Karpas-422 (cell line): ENCODE measurements around the gene DISC1. TPM values are rescaled to one million over a fixed set of nuclear protein-coding genes. Genes with fewer than 3 reads are reported as not detected.
A peak's percentile ranks its signal among the peaks of the same experiment; 100 is the strongest.

Source experiments
- DNase-seq: peaks from one replicate; pipeline ENCODE4 v3.0.0-alpha.2; 2015
- H2AFZ ChIP-seq: fragments of 200-600 bp; sonication (generic); 2 replicates; pipeline ENCODE4 v1.6.1; 2014; ENCODE audit warnings: antibody characterized with exemption, low read length, mixed read lengths
- H3K27ac ChIP-seq: fragments of 200-600 bp; sonication (generic); 2 replicates; pipeline ENCODE4 v1.5.1; 2014; ENCODE audit warnings: mild to moderate bottlenecking, low read length, moderate library complexity
- H3K27me3 ChIP-seq: fragments of 200-600 bp; sonication (generic); 2 replicates; pipeline ENCODE4 v1.6.1; 2014; ENCODE audit warnings: low read length, mixed read lengths
- H3K36me3 ChIP-seq: fragments of 200-600 bp; sonication (generic); 2 replicates; pipeline ENCODE4 v1.6.1; 2014; ENCODE audit warnings: low read length, mixed read lengths; ENCODE audit not compliant: insufficient read depth
- H3K4me1 ChIP-seq: fragments of 200-600 bp; sonication (generic); 2 replicates; pipeline ENCODE4 v1.6.1; 2014; ENCODE audit warnings: mild to moderate bottlenecking, low read length, mixed read lengths
- H3K4me2 ChIP-seq: fragments of 200-600 bp; sonication (generic); 2 replicates; pipeline ENCODE4 v1.6.1; 2014; ENCODE audit warnings: low read length, low read depth, mild to moderate bottlenecking; ENCODE audit not compliant: poor library complexity, severe bottlenecking
- H3K4me3 ChIP-seq: fragments of 200-600 bp; sonication (generic); 2 replicates; pipeline ENCODE4 v1.5.1; 2014; ENCODE audit warnings: mild to moderate bottlenecking, antibody characterized with exemption, low read length, mixed read lengths
- H3K79me2 ChIP-seq: fragments of 200-600 bp; sonication (generic); 2 replicates; pipeline ENCODE4 v1.6.1; 2014; ENCODE audit warnings: mild to moderate bottlenecking, low read length, mixed read lengths
- H3K9ac ChIP-seq: fragments of 200-600 bp; sonication (generic); 2 replicates; pipeline ENCODE4 v1.6.0; 2014; ENCODE audit warnings: low read length
- H3K9me2 ChIP-seq: fragments of 200-600 bp; sonication (generic), shearing (Covaris generic); replicated peaks from 2 replicates; pipeline ENCODE4 v1.6.0; 2014; ENCODE audit warnings: mild to moderate bottlenecking, low read length, moderate library complexity; ENCODE audit not compliant: insufficient read depth
- H3K9me3 ChIP-seq: fragments of 300-700, 200-600 bp; sonication (generic); 2 replicates; pipeline ENCODE4 v1.6.1; 2014; ENCODE audit warnings: low read length, mixed read lengths
- H4K20me1 ChIP-seq: fragments of 200-600 bp; sonication (generic); 2 replicates; pipeline ENCODE4 v1.6.1; 2014; ENCODE audit warnings: mild to moderate bottlenecking, antibody characterized with exemption, low read length, low read depth; ENCODE audit not compliant: insufficient read depth
- total RNA-seq: library from RNA; depleted of rRNA; stranded (reverse); fragments of >200 nt; shearing (Covaris generic); gene quantifications from 2 replicates; pipeline ENCODE4 v1.2.3, GENCODE V29; 2014; ENCODE audit warnings: low replicate concordance

The DISC1 gene
- total RNA-seq, 1 experiment from 2014 or later = 6.4 TPM

DNA sequence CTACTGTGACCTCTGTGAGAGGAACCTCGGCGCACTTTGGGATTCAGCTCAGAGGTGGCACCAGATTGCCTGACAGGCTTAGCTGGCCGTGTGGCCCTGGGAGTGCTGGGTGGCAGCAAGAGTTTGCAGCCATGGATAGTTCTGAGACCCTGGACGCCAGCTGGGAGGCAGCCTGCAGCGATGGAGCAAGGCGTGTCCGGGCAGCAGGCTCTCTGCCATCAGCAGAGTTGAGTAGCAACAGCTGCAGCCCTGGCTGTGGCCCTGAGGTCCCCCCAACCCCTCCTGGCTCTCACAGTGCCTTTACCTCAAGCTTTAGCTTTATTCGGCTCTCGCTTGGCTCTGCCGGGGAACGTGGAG is 67.5 kb downstream of the DISC1 start:
- Histone ChIP-seq H3K9me3 (no peaks in the 10 kb centered on the region), H2AFZ (no peak overlapping the region), H3K27ac (no peak overlapping the region), H3K4me1 (no peaks in the 10 kb centered on the region), H3K79me2 (no peaks in the 10 kb centered on the region), H3K9ac (no peak overlapping the region), H3K27me3 (no peaks in the 10 kb centered on the region), H3K4me2 (no peak overlapping the region), H3K36me3 (no peaks in the 10 kb centered on the region), H3K4me3 (no peak overlapping the region), H3K9me2 (no peaks in the 10 kb centered on the region), H4K20me1 (peaks cover 9% of the 10 kb centered on the region)
- no peak for DNase-seq

DNA sequence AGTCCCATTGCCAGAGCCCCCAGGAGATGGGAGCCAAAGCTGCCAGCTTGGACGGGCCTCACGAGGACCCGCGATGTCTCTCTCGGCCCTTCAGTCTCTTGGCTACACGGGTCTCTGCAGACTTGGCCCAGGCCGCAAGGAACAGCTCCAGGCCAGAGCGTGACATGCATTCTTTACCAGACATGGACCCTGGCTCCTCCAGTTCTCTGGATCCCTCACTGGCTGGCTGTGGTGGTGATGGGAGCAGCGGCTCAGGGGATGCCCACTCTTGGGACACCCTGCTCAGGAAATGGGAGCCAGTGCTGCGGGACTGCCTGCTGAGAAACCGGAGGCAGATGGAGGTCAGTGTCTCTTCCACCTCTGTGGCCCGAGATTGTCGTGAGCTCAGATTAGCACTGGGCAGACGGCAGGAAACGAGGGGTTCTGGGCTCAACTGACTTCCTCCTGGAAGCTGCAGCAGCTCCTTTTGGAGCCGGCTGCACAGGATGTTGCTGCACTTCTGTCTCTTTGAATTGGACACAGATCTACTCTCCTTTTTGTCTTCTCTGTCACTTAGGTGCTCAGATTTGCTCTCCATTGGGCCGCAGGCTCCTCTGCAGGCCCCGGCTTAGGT is 68.0 kb downstream of the DISC1 start:
- no peak overlapping the region for H3K9ac ChIP-seq
- no peak overlapping the region for H3K27ac ChIP-seq
- H3K36me3 ChIP-seq = no peaks in the 10 kb centered on the region
- H3K9me3 ChIP-seq = no peaks in the 10 kb centered on the region
- no peak for DNase-seq
- H3K9me2 ChIP-seq = no peaks in the 10 kb centered on the region
- no peak overlapping the region for H2AFZ ChIP-seq
- no peaks in the 10 kb centered on the region for H3K4me1 ChIP-seq
- H3K4me3 ChIP-seq = no peak overlapping the region
- H3K4me2 ChIP-seq = no peak overlapping the region
- no peaks in the 10 kb centered on the region for H3K79me2 ChIP-seq
- H3K27me3 ChIP-seq = no peaks in the 10 kb centered on the region
- H4K20me1 ChIP-seq = peaks cover 9% of the 10 kb centered on the region

DNA sequence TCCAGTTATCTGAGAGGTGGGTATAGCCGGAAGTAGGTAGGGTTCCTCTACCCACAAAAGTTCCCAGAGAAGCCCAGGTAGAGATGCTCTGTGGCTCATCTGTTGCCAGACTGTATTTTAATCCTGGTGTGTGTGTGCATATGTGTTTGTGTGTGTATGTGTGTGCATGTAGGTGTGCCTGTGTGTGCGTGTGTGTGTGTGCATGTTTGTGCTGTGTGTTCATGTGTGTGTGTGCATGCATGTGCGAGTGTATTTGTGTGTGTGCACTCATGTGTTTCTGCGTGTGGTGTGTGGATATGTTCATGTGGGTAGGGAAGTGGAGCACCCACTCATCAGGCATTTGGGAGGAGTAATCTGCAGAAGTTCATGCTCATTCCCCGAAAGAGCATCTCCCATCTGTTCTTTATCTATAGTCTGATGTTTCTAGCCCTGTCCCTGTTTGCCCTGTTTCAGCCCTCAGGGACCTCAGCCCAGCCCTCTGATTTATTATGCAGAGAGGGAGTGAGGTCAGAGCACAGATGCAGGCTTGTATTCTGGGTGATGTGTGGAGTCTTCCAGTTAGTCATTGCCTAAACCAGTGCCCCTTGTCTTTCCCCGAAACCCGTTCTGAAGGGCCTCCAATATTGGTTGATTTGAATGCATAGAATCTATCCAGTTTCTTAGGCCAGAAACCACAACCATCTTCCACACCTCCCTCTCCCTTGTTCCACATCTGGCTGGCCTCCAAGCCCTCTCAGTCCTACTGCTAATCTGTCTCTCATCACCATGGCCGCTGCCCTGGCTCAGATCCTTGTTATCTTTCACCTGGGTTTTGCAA is 69.1 kb downstream of the DISC1 start:
- Histone ChIP-seq H3K9me3 (no peaks in the 10 kb centered on the region), H3K27me3 (no peaks in the 10 kb centered on the region), H4K20me1 (peaks cover 9% of the 10 kb centered on the region), H3K9me2 (no peaks in the 10 kb centered on the region), H3K27ac (no peak overlapping the region), H3K9ac (no peak overlapping the region), H3K4me3 (no peak overlapping the region), H3K79me2 (no peaks in the 10 kb centered on the region), H3K36me3 (no peaks in the 10 kb centered on the region), H3K4me1 (no peaks in the 10 kb centered on the region), H3K4me2 (no peak overlapping the region), H2AFZ (no peak overlapping the region)
- no peak for DNase-seq

DNA sequence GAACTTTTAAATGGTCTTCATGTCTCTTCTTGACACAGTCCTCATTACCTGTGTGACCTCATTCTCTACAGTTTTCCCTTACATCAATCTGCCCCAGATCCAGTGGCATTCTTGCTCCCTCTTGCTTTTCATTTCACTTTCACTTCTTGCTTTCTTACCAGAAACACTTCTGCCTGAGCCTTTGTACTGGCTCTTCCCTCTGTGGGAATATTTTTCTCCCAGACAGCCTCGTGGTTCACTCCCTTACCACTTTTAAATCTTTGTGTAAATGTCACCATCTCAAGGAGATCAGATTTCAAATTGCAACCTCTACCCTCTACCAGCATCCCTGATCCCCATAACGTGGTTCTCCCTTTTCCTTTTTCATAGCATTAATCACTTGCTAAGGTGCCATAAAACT is 73.2 kb downstream of the DISC1 start:
- Histone ChIP-seq H3K9me2 (no peaks in the 10 kb centered on the region), H4K20me1 (no peaks in the 10 kb centered on the region), H2AFZ (no peak overlapping the region), H3K27me3 (no peaks in the 10 kb centered on the region), H3K27ac (no peak overlapping the region), H3K9me3 (no peaks in the 10 kb centered on the region), H3K4me3 (no peak overlapping the region), H3K9ac (no peak overlapping the region), H3K4me1 (no peaks in the 10 kb centered on the region), H3K4me2 (peak overlapping the region; percentile 32), H3K79me2 (no peaks in the 10 kb centered on the region), H3K36me3 (no peaks in the 10 kb centered on the region)
- no peak for DNase-seq

DNA sequence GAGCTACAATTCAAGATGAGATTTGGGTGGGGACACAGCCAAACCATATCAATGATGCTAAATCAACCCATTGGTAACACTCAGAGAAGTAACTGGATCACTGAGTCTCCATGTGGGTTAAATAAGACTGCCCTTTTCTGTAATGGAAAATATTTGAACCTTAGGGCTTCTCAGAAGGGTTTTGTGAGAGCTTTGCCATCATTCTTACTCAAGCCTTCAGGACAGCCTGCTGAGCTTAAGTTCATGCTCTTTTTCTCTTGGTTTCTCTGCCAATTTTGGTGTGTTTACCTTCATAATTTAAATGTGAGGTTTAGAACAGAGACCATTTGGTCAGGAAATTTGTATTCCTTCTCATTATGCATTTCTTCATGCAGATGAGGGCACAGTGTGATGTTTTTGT is 74.7 kb downstream of the DISC1 start:
- no peaks in the 10 kb centered on the region for H3K36me3 ChIP-seq
- H3K9me2 ChIP-seq = no peaks in the 10 kb centered on the region
- no peaks in the 10 kb centered on the region for H3K9me3 ChIP-seq
- H3K27ac ChIP-seq = no peak overlapping the region
- H3K9ac ChIP-seq = no peak overlapping the region
- H3K79me2 ChIP-seq = no peaks in the 10 kb centered on the region
- DNase-seq = no peak
- H3K4me1 ChIP-seq = no peaks in the 10 kb centered on the region
- no peak overlapping the region for H3K4me2 ChIP-seq
- no peaks in the 10 kb centered on the region for H4K20me1 ChIP-seq
- no peaks in the 10 kb centered on the region for H3K27me3 ChIP-seq
- H3K4me3 ChIP-seq = no peak overlapping the region
- H2AFZ ChIP-seq = no peak overlapping the region

DNA sequence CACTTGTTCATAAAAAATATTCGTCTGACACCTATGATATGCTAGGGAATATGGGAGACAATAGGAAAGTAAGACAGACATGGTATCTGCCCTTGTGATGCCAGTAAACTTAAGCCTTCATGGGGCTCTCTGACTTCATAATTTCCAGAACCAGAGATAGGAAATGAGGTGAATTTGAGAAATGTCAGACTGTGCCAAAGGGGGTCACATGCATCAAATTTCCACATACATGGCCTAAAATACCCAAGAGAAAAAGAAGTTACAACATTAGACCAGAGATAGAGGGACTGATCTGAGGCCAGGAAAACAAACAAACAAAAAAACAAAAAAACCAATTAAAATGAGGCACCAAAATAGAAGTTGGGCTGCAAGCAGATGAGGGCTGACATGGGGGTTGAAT is 75.7 kb downstream of the DISC1 start:
- DNase-seq = no peak
- Histone ChIP-seq H3K4me1 (no peaks in the 10 kb centered on the region), H3K4me2 (no peak overlapping the region), H3K27me3 (0 out of 2 replicates have a peak, but pooled peaks cover under 1% of the 10 kb centered on the region), H3K27ac (no peak overlapping the region), H2AFZ (no peak overlapping the region), H3K36me3 (no peaks in the 10 kb centered on the region), H3K9ac (no peak overlapping the region), H3K79me2 (no peaks in the 10 kb centered on the region), H3K9me3 (no peaks in the 10 kb centered on the region), H4K20me1 (no peaks in the 10 kb centered on the region), H3K9me2 (no peaks in the 10 kb centered on the region), H3K4me3 (no peak overlapping the region)

DNA sequence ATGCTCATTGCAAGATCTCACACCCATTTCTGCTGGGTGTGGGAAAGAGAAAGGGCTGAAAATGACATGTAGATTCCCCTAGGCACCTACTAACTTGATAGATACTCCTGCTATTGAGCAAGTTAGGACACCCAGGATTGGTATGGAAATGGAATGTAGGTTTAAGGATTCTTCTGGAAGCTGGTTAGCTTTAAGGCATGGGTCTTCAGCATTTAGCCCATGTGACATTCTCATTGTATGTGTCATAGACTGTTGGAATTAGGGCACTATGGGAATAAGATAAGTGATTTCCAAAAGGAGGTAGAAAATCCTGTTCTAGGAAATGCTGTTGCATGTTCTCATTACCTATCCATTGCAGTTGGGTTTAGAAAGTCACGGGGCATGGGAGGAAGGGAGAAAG is 76.2 kb downstream of the DISC1 start:
- H3K27me3 ChIP-seq = 0 out of 2 replicates have a peak, but pooled peaks cover 2% of the 10 kb centered on the region
- H2AFZ ChIP-seq = no peak overlapping the region
- H4K20me1 ChIP-seq = no peaks in the 10 kb centered on the region
- no peak overlapping the region for H3K4me2 ChIP-seq
- no peaks in the 10 kb centered on the region for H3K79me2 ChIP-seq
- DNase-seq = no peak
- no peaks in the 10 kb centered on the region for H3K9me3 ChIP-seq
- H3K4me3 ChIP-seq = no peak overlapping the region
- no peaks in the 10 kb centered on the region for H3K9me2 ChIP-seq
- no peaks in the 10 kb centered on the region for H3K36me3 ChIP-seq
- H3K27ac ChIP-seq = no peak overlapping the region
- no peaks in the 10 kb centered on the region for H3K4me1 ChIP-seq
- no peak overlapping the region for H3K9ac ChIP-seq

DNA sequence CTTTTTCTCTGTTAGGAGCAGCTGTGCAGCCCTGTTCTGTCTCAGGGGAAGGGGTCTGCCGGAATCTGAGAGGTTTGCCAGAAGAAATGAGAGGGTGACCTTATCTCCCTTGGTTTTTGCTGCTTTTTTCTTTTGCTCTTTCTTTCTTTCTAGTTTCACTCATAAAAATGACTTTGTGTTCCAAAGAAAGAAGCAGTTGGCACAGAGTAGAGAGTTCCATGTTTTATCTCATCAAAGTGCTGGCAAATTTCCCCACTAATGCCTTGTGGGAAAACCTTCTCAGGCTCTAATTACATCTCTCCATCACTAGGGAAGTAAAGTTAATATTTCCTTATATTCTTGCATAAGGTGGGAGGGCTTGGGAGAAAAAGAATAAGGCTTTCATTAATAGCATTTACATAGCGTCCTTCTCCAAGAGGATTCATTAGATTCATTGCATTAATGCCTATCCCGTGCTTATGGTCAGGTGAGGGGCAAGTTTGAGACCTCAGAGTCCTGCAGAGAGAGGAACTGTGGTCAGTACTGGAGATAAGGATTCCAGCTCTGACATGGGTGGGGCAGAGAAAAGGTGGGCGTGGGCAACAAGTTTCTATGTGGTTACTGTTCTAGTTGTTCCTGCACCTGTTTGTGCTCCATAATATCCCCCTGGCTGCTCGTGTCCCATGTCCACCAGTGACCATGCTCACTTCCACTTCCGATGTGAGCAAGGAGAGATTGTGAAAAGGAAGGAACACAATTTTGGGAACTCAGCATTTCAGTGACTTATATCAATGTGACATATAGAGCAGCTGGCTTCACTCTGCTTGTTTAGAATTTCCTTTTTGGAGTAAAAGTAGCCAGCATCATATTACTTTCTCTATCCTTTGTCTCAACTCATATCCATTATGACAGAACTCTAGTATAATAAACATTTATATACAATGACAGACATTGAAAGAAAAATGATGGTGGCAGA is 79.5 kb downstream of the DISC1 start:
- Histone ChIP-seq H3K9ac (no peak overlapping the region), H2AFZ (no peak overlapping the region), H3K4me2 (no peak overlapping the region)

More for the DNA sequence above, 79.5 kb downstream of the DISC1 start:
- DNase-seq = no peak
- H3K4me3 ChIP-seq = no peak overlapping the region
- H3K36me3 ChIP-seq = no peaks in the 10 kb centered on the region
- no peaks in the 10 kb centered on the region for H3K4me1 ChIP-seq
- H3K9me3 ChIP-seq = no peaks in the 10 kb centered on the region
- H3K9me2 ChIP-seq = no peaks in the 10 kb centered on the region
- 0 out of 2 replicates have a peak, but pooled peaks cover 2% of the 10 kb centered on the region for H3K27me3 ChIP-seq
- H3K27ac ChIP-seq = no peak overlapping the region
- H4K20me1 ChIP-seq = no peaks in the 10 kb centered on the region
- H3K79me2 ChIP-seq = no peaks in the 10 kb centered on the region
